PFSK-1 (cell line): ENCODE data around the gene WDR1.

ENCODE experiments used
- POLR2AphosphoS5 ChIP-seq: IDR thresholded peaks from 2 replicates; pipeline ENCODE4 v1.6.1; 2012; ENCODE audit warnings: low read depth, mild to moderate bottlenecking, control low read depth, low read length, moderate library complexity
- REST ChIP-seq, 2 experiments: IDR thresholded peaks; 2 replicates each; pipeline versions ENCODE4 v1.6.1 to v1.8.0; 2011 to 2012; ENCODE audit warnings: low read depth in 2 of 2, low read length in 2 of 2, control low read depth in 1 of 2, inconsistent platforms in 1 of 2, mild to moderate bottlenecking in 1 of 2, moderate library complexity in 1 of 2; ENCODE audit not compliant: insufficient read depth in 1 of 2
- TAF1 ChIP-seq: IDR thresholded peaks from 2 replicates; pipeline ENCODE4 v1.6.1; 2012; ENCODE audit warnings: low read length, control low read depth, borderline replicate concordance; ENCODE audit not compliant: insufficient read depth

- TF ChIP-seq TAF1 (no peak), REST (IDR thresholded peaks at IDR 0.05; ENCODE audit: insufficient read depth in 1 of 2, low read depth in 2 of 2, low read length in 2 of 2) (no peak), POLR2AphosphoS5 (no peak)
These were observed 16.9 kb downstream of the WDR1 start for GRCh38 chr4:10099499-10100325.
